Type B pancreatic cell (in vitro differentiated cells): ENCODE data around the gene CSRP2. TPM values are rescaled to one million over a fixed set of nuclear protein-coding genes. Genes with fewer than 3 reads are reported as not detected.

ENCODE experiments used
- DNase-seq: peaks from one replicate; pipeline ENCODE4 v3.0.0; 2021; ENCODE audit warnings: mixed read lengths; ENCODE audit not compliant: unreplicated experiment; ENCODE audit errors: extremely low spot score
- H3K27ac Mint-ChIP-seq: 2 replicates; pipeline ENCODE4 v1.8.0; 2021; ENCODE audit warnings: mild to moderate bottlenecking, mixed read lengths
- H3K27me3 Mint-ChIP-seq: 2 replicates; pipeline ENCODE4 v1.8.0; 2021; ENCODE audit warnings: mixed read lengths
- H3K36me3 Mint-ChIP-seq: 2 replicates; pipeline ENCODE4 v1.8.0; 2021; ENCODE audit warnings: mixed read lengths
- H3K4me1 Mint-ChIP-seq: one replicate; pipeline ENCODE4 v1.8.0; 2021; ENCODE audit warnings: mixed read lengths; ENCODE audit not compliant: unreplicated experiment
- H3K4me3 Mint-ChIP-seq: 2 replicates; pipeline ENCODE4 v1.8.0; 2021; ENCODE audit warnings: mild to moderate bottlenecking, mixed read lengths
- H3K9me3 Mint-ChIP-seq: 2 replicates; pipeline ENCODE4 v1.8.0; 2021; ENCODE audit warnings: mixed read lengths
- CTCF ChIP-seq: fragments of 200-600 bp; sonication (generic); conservative IDR thresholded peaks from 2 replicates; pipeline ENCODE4 v1.5.0; 2021; ENCODE audit warnings: antibody characterized with exemption, mild to moderate bottlenecking
- total RNA-seq: library from RNA; stranded (reverse); gene quantifications from 2 replicates; pipeline ENCODE4 v1.2.1, GENCODE V29; 2021; ENCODE audit warnings: low replicate concordance

Gene CSRP2
- total RNA-seq, 1 donor from 2014 or later = 88.9 TPM

GRCh38 chr12:76836633-76837032, 42.2 kb downstream of the CSRP2 start:
- TF ChIP-seq CTCF = no peak
- DNase-seq = no peak
- H3K36me3 Mint-ChIP-seq = peaks cover 9% of the 10 kb centered on the region
- no peaks in the 10 kb centered on the region for H3K4me1 Mint-ChIP-seq
- no peaks in the 10 kb centered on the region for H3K27me3 Mint-ChIP-seq
- no peak overlapping the region for H3K27ac Mint-ChIP-seq
- H3K9me3 Mint-ChIP-seq = no peaks in the 10 kb centered on the region
- H3K4me3 Mint-ChIP-seq = no peak overlapping the region

- Mint-ChIP-seq H3K9me3 (no peaks in the 10 kb centered on the region), H3K27me3 (no peaks in the 10 kb centered on the region), H3K27ac (no peak overlapping the region), H3K4me1 (no peaks in the 10 kb centered on the region), H3K36me3 (peaks cover 27% of the 10 kb centered on the region), H3K4me3 (no peak overlapping the region)
- no peak for TF ChIP-seq CTCF
- DNase-seq = no peak
Observed at GRCh38 chr12:76830436-76830835, 48.4 kb downstream of the CSRP2 start.

GRCh38 chr12:76820888-76821482, 57.8 kb downstream of the CSRP2 start:
- Mint-ChIP-seq H3K9me3 (no peaks in the 10 kb centered on the region), H3K4me1 (no peaks in the 10 kb centered on the region), H3K36me3 (no peaks in the 10 kb centered on the region), H3K27me3 (no peaks in the 10 kb centered on the region), H3K4me3 (no peak overlapping the region), H3K27ac (no peak overlapping the region)
- TF ChIP-seq CTCF = peak; percentile 76
- DNase-seq = no peak

- H3K4me3 Mint-ChIP-seq = no peak overlapping the region
Observed at GRCh38 chr12:76813972-76814371, 64.8 kb downstream of the CSRP2 start.

GRCh38 chr12:76813265-76813664, 65.6 kb downstream of the CSRP2 start:
- H3K27me3 Mint-ChIP-seq = no peaks in the 10 kb centered on the region
- DNase-seq = no peak
- no peak overlapping the region for H3K4me3 Mint-ChIP-seq
- no peak overlapping the region for H3K27ac Mint-ChIP-seq
- no peaks in the 10 kb centered on the region for H3K4me1 Mint-ChIP-seq
- no peaks in the 10 kb centered on the region for H3K9me3 Mint-ChIP-seq
- peaks cover 7% of the 10 kb centered on the region for H3K36me3 Mint-ChIP-seq
- TF ChIP-seq CTCF = no peak

More at GRCh38 chr12:76813972-76814371, 64.8 kb downstream of the CSRP2 start:
- no peak for TF ChIP-seq CTCF
- no peak for DNase-seq
- H3K9me3 Mint-ChIP-seq = no peaks in the 10 kb centered on the region
- H3K27ac Mint-ChIP-seq = no peak overlapping the region
- H3K4me1 Mint-ChIP-seq = no peaks in the 10 kb centered on the region
- H3K27me3 Mint-ChIP-seq = no peaks in the 10 kb centered on the region
- H3K36me3 Mint-ChIP-seq = peaks cover 7% of the 10 kb centered on the region

GRCh38 chr12:76811976-76812375, 66.8 kb downstream of the CSRP2 start:
- H3K4me3 Mint-ChIP-seq = no peak overlapping the region
- no peaks in the 10 kb centered on the region for H3K4me1 Mint-ChIP-seq
- H3K27ac Mint-ChIP-seq = no peak overlapping the region
- no peak for DNase-seq
- H3K36me3 Mint-ChIP-seq = peaks cover 7% of the 10 kb centered on the region
- no peaks in the 10 kb centered on the region for H3K27me3 Mint-ChIP-seq
- TF ChIP-seq CTCF = no peak
- H3K9me3 Mint-ChIP-seq = no peaks in the 10 kb centered on the region
